HG02943 (cell line): ENCODE data around the gene ST6GALNAC5.
A peak's percentile ranks its signal among the peaks of the same experiment; 100 is the strongest.
"Not testable (repeated sequence)": the region's sequence is repeated elsewhere in the genome, so short reads cannot be mapped to it uniquely, and the experiment has no call there.

ENCODE experiments used
- ATAC-seq: cut with Tn5 transposase; IDR thresholded peaks from one replicate; pipeline ENCODE4 v1.9.1; 2021; ENCODE audit warnings: mild to moderate bottlenecking, low read depth, moderate library complexity; ENCODE audit not compliant: unreplicated experiment

Gene ST6GALNAC5

DNA sequence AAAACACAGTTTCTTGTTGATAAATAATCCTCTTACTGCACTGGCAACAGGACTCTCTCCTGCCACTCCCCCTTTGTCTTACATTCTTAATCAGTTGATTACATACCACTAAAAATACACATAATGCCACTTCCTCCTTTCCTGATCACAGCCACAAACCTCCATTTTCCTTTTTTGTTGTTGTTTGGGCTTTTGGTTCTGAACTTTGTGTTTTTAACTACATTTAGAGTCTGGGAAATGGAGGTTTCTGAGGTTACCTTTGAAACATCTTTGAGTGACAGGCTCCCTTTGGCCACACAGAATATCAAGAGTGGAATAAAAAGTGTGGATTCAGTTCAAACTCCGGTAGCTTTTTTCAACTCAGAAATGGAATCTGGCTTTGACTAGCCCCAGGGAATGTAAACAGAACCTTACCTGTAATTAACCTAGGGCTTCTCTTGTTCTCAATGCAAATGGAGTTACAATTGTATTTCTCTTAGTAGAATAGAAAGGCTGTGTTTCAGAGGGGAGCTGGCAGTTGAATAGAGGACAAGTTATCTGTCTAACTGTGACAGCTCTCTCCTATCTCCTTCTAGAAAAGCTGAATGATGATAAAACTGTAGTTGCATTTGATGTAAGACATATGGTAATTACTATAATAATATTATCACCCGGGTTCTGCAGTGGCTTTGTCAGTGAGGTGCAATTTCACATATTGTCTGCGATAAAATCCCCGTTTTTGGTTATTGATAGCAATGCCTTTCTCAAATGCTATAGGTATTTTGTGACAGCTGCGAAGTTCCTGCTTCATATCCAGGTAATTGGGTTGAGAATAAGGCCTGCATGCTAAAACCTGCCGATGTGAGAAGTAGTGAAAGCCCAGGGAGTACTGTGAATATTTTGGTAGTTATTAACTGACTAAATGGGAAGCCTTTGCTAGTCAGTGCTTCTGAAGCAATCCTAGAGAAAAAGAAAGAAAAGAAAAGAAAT is 66.9 kb downstream of the ST6GALNAC5 start:
- ATAC-seq: no peak

GRCh38 chr1:76938304-76938703 is 71.0 kb downstream of the ST6GALNAC5 start:
- no peak for ATAC-seq

DNA sequence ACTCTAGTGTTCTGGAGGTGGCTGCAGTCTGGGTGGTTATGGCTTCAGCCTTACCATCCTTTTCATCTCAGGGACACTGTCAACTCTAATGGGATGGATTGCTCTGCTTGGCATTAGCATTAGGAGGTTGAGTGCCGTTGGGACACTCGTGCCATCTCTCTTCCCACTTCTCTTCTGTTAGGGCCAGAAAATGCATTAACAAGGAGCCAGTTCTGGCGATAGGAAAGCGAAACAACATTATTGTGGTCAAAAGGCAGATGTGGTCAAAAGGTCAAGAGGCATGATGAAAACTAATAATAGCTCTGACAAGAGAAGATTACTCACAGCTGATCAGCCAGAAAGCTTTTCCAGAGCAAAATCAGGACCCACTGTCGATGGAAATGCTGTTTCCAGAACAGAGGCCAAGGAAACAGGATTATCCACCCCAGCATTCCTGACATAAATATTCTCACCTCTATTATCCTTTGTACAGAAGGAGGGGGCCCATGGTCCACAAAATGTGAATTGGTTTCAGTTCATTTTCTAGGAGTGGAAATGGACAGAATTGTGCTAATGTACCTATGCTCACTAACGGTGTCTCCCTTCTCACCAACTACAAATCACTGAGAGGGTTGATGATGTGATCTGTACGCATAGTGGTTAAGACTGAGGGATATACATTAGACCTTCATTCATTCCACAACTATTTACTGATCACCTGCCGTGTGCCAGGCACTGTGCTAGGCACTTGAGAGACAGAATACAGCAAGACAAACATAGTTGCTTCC is 72.0 kb downstream of the ST6GALNAC5 start:
- ATAC-seq: peak; percentile 65

DNA sequence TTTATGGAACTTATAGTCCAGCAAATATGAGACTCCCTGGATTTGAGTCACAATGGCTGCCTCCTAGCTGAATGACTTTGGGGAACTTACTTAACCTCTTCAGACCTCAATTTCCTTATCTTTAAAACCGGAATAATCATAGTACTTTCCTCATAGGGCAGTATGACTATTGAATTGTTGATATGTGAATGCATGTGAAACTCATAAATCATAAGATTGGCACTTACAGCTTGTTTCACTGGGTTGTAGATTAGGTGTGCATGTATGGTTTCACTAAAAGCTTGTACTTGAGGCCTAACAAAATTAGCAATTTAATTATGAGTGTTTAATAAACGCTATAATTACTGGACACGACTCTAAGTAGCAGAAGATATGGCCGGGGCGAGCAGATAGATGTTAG is 72.5 kb downstream of the ST6GALNAC5 start:
- no peak for ATAC-seq

DNA sequence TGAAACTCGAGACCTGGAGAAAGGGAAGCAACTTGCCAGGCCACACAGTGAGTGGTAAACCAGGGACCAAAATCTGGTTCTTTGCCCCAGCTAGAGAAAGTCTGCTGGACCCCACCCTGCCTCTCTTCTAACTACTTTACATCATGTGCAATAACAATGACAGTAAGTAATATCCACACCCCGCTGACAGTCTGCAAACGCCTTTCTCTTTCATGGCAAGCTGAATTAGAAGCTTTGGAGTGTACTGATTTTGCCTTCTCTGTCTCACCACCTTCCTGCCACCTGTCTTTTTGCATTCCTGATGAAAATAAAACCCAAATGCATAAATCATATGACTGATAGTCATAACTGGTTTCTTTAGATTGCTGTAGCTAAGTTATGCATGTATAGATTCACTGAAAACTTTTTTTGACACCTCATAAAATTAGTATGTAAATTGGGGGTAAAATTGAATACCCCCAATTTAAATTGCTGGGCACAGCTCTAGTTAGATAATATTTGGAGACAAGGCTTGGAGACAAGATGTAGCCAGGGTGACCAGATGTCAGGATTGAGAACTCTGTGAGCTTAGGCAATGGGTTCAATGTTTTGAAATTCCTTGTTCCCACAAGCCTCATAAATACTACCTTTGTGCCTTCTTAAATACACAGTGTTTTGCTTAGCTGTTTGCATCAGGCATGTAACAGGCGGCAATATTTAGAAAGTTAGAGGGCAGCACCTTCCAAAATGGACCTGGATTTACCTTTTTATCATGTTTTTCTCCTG is 73.5 kb downstream of the ST6GALNAC5 start:
- ATAC-seq: no peak

DNA sequence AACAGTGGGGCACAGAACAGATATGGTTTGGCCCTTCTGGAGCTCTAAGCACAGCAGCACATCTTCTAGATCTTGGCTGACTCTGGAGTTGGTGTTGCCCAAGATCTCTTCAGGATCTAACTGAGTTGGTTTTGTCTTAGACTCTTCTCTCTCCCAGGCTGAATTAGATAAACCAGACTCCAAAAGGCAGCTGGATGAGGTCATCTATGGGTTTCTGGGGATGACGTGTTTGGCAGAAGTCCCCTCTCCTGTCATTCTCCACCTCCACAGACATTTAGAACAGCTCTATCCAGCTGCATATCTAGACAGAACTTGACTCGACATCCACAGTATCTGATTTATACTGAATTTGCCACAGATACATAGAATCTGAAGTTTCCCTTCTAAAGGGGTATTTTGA is 75.3 kb downstream of the ST6GALNAC5 start:
- no peak for ATAC-seq

GRCh38 chr1:76944942-76945341 is 77.7 kb downstream of the ST6GALNAC5 start:
- no peak for ATAC-seq

DNA sequence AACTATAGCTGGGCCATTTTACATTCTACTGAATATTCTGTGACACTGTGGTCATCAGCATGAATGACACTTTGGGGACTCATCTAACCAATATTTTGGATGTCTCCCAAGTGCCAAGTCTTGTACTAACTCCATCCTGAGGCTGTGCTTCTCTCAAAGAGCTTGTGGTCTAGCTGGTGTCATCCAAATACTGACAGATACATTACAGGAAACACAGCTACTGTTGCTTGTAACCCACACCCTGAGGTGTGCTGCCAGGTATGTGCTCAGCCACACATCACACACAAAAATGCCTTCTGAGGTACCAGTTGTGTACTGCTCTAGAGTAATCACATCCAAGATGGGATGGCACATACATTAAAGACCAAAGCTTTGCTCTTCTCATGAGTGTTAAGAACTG is 81.6 kb downstream of the ST6GALNAC5 start:
- no peak for ATAC-seq

DNA sequence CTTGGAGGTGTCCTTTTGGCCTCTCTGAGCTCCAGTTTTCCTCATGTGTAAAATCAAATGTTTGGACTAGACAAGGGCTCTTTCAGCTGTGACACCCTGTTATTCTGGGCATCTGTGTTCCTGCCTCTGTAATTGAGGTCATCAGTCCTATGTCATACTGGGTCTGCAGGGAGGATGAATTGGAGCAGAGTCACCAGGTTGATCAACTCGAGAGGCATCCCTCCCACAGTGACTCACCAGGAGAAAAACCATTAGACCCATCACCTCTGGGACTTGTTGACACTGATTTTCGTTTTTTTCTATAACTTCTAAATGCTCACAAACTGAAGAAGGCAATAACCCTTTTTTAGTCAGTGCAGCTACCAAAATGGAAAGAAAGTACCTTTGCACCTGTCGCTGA is 82.2 kb downstream of the ST6GALNAC5 start:
- no peak for ATAC-seq

- ATAC-seq: no peak
Measured at GRCh38 chr1:76950306-76950705, 83.0 kb downstream of the ST6GALNAC5 start.

GRCh38 chr1:76951153-76951552 is 83.9 kb downstream of the ST6GALNAC5 start:
- ATAC-seq: no peak

DNA sequence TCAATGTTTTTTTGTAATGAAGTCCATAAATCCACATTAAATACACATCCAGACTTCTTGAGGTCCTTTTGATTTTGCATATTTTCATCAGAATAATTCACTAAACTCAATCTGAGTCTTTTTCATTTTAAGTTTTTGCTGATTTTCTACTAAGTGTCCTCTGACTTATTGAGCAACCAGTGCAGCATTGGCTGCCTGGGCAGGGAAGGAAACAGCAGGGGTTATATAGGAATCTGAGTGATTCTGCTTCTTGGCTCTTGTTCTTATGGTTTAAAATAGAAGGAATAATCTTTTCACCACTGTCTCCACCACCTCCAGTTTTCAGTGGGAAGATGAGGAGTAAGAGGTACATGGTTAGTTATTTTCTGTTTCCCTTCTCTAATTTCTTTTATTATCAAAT is 88.4 kb downstream of the ST6GALNAC5 start:
- ATAC-seq: no peak

- no peak for ATAC-seq
Measured at GRCh38 chr1:76957961-76958360, 90.7 kb downstream of the ST6GALNAC5 start.

DNA sequence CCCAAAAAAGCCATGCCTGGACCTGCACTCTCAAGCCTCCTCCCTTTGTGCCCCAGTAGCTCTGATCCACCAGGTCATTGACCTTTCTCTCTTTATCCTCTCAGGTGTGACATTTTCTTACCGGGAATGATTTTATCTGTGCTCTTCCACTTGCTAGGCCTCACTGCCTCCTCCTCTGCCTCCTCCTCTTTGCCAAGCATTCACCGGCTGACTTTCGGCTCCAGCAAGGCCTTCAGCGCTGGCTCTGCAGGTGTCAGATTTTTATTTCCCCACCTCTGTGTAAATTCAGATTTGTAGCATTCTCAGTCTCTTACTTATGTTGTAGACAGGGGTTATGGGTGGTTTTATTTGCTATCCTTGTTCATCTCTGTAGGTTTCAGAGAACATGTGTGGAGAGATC is 91.5 kb downstream of the ST6GALNAC5 start:
- no peak for ATAC-seq

DNA sequence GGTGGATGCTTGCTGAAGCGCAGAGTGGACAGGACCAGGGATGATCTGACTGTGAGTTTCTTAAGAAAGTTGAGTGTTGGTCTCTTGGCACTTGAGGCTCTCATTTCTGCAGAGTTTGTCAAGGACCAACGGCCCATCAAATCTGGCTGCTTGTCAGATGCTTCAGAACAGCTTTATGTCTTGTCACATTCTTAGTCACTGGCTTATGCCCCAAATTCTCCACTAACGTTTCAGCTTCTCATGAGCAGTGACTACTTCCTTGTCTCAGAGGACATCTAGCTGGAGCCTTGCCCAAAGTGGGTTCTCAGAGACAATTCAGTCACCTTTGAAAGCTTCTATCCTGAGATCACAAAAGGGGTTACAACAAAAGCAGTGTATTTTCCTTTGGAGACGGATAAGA is 92.3 kb downstream of the ST6GALNAC5 start:
- ATAC-seq: no peak

DNA sequence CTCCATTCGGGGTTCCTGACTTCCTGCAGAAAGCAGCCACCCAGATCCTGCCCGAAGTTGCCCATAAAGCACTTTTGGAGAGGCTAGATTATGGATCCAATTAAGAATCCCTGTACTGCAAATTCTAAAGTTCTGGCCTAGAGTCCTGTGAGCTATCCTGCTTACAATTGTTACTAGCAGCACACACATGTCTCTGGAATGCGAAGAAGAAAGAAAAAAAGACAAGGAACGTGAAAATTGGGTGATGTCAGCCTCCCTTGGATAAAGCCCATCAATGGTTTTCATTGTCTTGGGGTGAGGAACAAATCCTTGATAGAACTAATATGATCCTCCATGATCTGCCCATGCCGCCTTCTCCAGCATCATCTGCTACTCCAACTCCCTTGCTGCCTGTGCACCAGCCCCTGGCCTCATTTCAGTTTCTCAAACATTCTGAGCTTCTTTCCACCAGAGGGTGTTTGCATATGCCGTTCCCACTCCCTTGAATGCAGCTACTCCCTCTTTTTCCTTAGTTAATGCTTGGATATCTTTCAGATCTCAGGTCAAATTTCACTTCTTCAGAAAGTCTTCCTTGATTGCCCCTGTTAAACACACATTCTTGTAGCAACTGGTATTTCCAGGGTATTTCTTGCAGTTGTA is 94.0 kb downstream of the ST6GALNAC5 start:
- ATAC-seq: no peak

DNA sequence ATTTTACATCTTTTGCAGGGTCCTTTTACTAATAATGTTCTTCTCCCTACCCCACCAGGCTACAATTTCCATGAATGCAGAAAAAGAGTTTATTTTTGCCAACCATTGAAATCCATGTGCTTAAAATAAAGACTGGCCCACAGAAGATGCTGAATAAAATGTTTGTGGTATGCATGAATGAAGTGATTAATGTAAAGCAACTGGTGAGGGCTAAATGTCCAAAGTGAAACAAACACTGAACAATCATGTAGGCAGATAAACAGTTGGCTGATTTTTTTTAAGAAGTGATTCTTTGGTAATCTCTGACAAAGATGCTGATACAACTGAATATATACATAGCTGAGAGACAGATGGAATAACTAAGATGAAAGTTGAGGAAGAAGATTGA is 94.5 kb downstream of the ST6GALNAC5 start:
- ATAC-seq: no peak

DNA sequence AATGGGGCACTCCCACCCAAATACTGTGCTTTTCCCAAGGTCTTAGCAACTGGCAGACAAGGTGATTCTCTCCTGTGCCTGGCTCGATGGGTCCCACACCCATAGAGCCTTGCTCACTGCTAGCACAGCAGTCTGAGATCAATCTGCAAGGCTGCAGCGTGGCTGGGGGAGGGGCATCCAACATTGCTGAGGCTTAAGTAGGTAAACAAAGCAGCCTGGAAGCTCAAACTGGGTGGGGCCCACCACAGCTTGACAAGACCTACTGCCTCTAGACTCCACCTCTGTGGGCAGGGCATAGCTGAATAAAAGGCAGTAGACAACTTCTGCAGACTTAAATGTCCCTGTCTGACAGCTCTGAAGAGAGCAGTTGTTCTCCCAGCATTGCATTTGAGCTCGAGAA is 114.0 kb downstream of the ST6GALNAC5 start:
- not testable (repeated sequence) for ATAC-seq

GRCh38 chr1:76989976-76990375 is 122.7 kb downstream of the ST6GALNAC5 start:
- no peak for ATAC-seq

- no peak for ATAC-seq
Measured at GRCh38 chr1:76993036-76993435, 125.8 kb downstream of the ST6GALNAC5 start.
